Measurements from ENCODE around the gene DGCR2.

GRCh38 chr22:19096555-19096954 lies 25.7 kb downstream of the DGCR2 start:
- TF ChIP-seq CTCF (conservative IDR thresholded peaks at IDR 0.05; ENCODE audit: low read depth, low read length) (no peak), RAD21 (IDR thresholded peaks at IDR 0.05; ENCODE audit: low read length) (no peak), POLR2A (IDR thresholded peaks at IDR 0.05; ENCODE audit: low read depth, low read length) (no peak), RFX5 (IDR thresholded peaks at IDR 0.05; ENCODE audit: low read depth, low read length) (no peak), FOS (IDR thresholded peaks at IDR 0.05; ENCODE audit: low read depth, low read length) (no peak), SMC3 (IDR thresholded peaks at IDR 0.05; ENCODE audit: low read depth, low read length) (no peak), RCOR1 (IDR thresholded peaks at IDR 0.05; ENCODE audit: insufficient replicate concordance, low read length) (no peak), ELK1 (IDR thresholded peaks at IDR 0.05; ENCODE audit: borderline replicate concordance, low read depth, low read length) (no peak), BHLHE40 (IDR thresholded peaks at IDR 0.05; ENCODE audit: low read depth, low read length) (no peak), MAZ (IDR thresholded peaks at IDR 0.05; ENCODE audit: borderline replicate concordance, low read depth, low read length) (no peak), CEBPB (IDR thresholded peaks at IDR 0.05; ENCODE audit: low read depth, low read length) (no peak), MAFK (IDR thresholded peaks at IDR 0.05; ENCODE audit: low read depth, low read length) (no peak), USF2 (IDR thresholded peaks at IDR 0.05; ENCODE audit: low read depth, low read length) (no peak), MXI1 (IDR thresholded peaks at IDR 0.05; ENCODE audit: borderline replicate concordance, low read depth, low read length) (no peak)

Data from IMR-90 (cell line).